HEK293T (cell line): ENCODE data around the gene ADAMTS3.

Experiments used
- CTCF ChIA-PET: fragments of 350-600 bp; formaldehyde crosslinking; extraction: SDS; loops from one replicate; lab custom pipeline; 2021; ENCODE audit warnings: antibody characterized with exemption, inconsistent platforms; lab: Yijun Ruan, JAX
- POLR2A ChIA-PET: fragments of 350-600 bp; formaldehyde crosslinking; extraction: SDS; loops from one replicate; lab custom pipeline; 2020; ENCODE audit warnings: antibody characterized with exemption, inconsistent platforms; lab: Yijun Ruan, JAX
- DNase-seq: peaks from one replicate; pipeline ENCODE4 v3.0.0; 2012; ENCODE audit warnings: mixed read lengths; ENCODE audit errors: extremely low spot score
- ARNT ChIP-seq: fragments of 450-650 bp; IDR thresholded peaks from 2 replicates; pipeline ENCODE4 v1.6.1; 2017; ENCODE audit warnings: mild to moderate bottlenecking
- BHLHE40 ChIP-seq: fragments of 450-650 bp; IDR thresholded peaks from 2 replicates; pipeline ENCODE4 v1.6.1; 2016; ENCODE audit warnings: mild to moderate bottlenecking, moderate library complexity, borderline replicate concordance
- CTBP1 ChIP-seq: fragments of 450-650 bp; IDR thresholded peaks from 2 replicates; pipeline ENCODE4 v1.6.1; 2016; ENCODE audit warnings: borderline replicate concordance
- ELF4 ChIP-seq: fragments of 450-650 bp; IDR thresholded peaks from 2 replicates; pipeline ENCODE4 v1.6.1; 2017; ENCODE audit warnings: antibody characterized with exemption
- FOXA1 ChIP-seq: fragments of 450-650 bp; IDR thresholded peaks from 2 replicates; pipeline ENCODE4 v1.6.1; 2016; ENCODE audit warnings: mild to moderate bottlenecking
- FOXK2 ChIP-seq: fragments of 450-650 bp; IDR thresholded peaks from 2 replicates; pipeline ENCODE4 v1.6.1; 2016; ENCODE audit warnings: mild to moderate bottlenecking
- FOXM1 ChIP-seq: fragments of 450-650 bp; IDR thresholded peaks from 2 replicates; pipeline ENCODE4 v1.6.1; 2017; ENCODE audit warnings: mild to moderate bottlenecking, borderline replicate concordance
- HDGF ChIP-seq: fragments of 450-650 bp; IDR thresholded peaks from 2 replicates; pipeline ENCODE4 v1.6.1; 2017; ENCODE audit warnings: antibody characterized with exemption, borderline replicate concordance
- L3MBTL2 ChIP-seq: fragments of 450-650 bp; conservative IDR thresholded peaks from 2 replicates; pipeline ENCODE4 v1.6.1; 2016; ENCODE audit warnings: mild to moderate bottlenecking
- LEF1 ChIP-seq: fragments of 450-650 bp; IDR thresholded peaks from 2 replicates; pipeline ENCODE4 v1.6.1; 2017; ENCODE audit warnings: mild to moderate bottlenecking, borderline replicate concordance
- NFRKB ChIP-seq: fragments of 450-650 bp; IDR thresholded peaks from 2 replicates; pipeline ENCODE4 v1.6.1; 2016; ENCODE audit warnings: mild to moderate bottlenecking, moderate library complexity
- SP1 ChIP-seq: fragments of 450-650 bp; IDR thresholded peaks from 2 replicates; pipeline ENCODE4 v1.6.1; 2017
- SUZ12 ChIP-seq: fragments of 450-650 bp; IDR thresholded peaks from 2 replicates; pipeline ENCODE4 v1.6.1; 2016; ENCODE audit warnings: mild to moderate bottlenecking
- TARDBP ChIP-seq: fragments of 450-650 bp; IDR thresholded peaks from 2 replicates; pipeline ENCODE4 v1.6.1; 2016
- ZNF384 ChIP-seq: fragments of 450-650 bp; IDR thresholded peaks from 2 replicates; pipeline ENCODE4 v1.6.1; 2016
- TF ChIP-seq, protein P1 (sequence below): fragments of 450-650 bp; IDR thresholded peaks from 2 replicates; pipeline ENCODE4 v1.6.1; 2016

Gene ADAMTS3

DNA sequence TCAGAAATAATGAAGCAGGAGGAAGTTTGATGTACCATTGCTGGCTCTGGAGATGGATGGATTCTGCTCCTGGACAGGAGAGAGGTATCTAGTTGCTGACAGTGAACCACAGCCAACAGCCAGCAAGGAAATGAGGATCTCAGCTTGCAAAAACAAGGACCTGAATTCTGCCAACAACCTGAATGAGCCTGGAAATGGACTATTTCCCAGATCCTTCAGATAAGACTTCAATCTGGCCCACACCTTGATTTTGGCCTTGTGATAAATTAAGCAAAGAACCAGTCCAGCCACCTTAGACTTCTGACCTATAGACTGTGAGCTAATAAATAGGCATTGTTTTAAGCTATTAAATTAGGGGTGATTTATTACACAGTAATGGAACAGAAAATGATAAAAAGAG, 220.3 kb downstream of the ADAMTS3 start:
- TF ChIP-seq HDGF, result no peak
- TF ChIP-seq TARDBP, result no peak
- TF ChIP-seq LEF1, result no peak
- no peak for TF ChIP-seq SUZ12
- TF ChIP-seq BHLHE40, result no peak
- TF ChIP-seq CTBP1, result no peak
- no peak for TF ChIP-seq SP1
- no peak for TF ChIP-seq FOXA1
- no peak for TF ChIP-seq NFRKB
- no peak for DNase-seq
- POLR2A ChIA-PET, result no interaction called here
- CTCF ChIA-PET, result no interaction called here

DNA sequence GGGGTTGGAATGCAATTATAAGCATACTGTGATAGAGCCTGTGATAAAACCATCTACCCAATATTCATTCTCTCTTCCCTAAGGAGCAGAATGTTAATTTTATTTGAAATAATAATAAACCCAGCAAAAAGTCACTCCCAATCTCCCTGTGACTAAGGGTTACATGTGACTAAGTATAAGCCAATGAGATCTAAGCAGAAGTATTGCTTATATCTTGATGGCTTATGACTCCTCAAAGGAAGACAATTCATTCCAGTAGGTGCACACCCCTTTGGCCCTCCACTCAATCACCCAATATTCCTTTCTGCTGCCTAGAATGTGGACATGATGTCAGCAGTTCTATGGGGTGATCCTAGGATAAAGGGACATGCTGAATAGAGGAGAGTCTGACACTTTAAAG, 224.6 kb downstream of the ADAMTS3 start:
- CTCF ChIA-PET, result no interaction called here
- TF ChIP-seq FOXA1 (no peak), HDGF (no peak), SP1 (no peak), L3MBTL2 (no peak), BHLHE40 (no peak), SUZ12 (no peak), TARDBP (no peak), ZNF384 (no peak), LEF1 (no peak), FOXM1 (no peak), ELF4 (no peak), FOXK2 (no peak), ARNT (no peak)
- TF ChIP-seq, protein P1, sequence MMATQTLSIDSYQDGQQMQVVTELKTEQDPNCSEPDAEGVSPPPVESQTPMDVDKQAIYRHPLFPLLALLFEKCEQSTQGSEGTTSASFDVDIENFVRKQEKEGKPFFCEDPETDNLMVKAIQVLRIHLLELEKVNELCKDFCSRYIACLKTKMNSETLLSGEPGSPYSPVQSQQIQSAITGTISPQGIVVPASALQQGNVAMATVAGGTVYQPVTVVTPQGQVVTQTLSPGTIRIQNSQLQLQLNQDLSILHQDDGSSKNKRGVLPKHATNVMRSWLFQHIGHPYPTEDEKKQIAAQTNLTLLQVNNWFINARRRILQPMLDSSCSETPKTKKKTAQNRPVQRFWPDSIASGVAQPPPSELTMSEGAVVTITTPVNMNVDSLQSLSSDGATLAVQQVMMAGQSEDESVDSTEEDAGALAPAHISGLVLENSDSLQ, result no peak
- DNase-seq, result no peak
- POLR2A ChIA-PET, result no interaction called here

DNA sequence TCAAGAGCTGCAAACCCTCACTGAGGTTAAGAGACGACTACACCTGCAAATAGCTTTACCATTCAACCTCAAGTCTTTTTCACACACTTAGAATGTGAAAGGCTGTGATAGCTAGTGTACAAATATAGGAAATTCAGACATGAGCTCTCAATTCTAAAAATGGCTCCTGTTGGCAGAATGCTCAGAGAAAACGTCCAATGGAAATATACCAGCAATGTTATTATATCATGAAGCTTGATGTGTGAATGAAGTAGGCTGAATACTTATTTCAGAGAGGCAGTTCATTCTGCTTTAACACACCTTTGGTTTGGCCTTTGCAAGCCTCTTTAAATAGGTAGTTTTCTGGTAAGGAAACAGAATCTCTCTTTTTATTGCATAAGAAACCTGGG, 227.6 kb downstream of the ADAMTS3 start:
- ChIA-PET CTCF (no interaction called here), POLR2A (no interaction called here)
- no peak for TF ChIP-seq ARNT
- DNase-seq, result no peak

DNA sequence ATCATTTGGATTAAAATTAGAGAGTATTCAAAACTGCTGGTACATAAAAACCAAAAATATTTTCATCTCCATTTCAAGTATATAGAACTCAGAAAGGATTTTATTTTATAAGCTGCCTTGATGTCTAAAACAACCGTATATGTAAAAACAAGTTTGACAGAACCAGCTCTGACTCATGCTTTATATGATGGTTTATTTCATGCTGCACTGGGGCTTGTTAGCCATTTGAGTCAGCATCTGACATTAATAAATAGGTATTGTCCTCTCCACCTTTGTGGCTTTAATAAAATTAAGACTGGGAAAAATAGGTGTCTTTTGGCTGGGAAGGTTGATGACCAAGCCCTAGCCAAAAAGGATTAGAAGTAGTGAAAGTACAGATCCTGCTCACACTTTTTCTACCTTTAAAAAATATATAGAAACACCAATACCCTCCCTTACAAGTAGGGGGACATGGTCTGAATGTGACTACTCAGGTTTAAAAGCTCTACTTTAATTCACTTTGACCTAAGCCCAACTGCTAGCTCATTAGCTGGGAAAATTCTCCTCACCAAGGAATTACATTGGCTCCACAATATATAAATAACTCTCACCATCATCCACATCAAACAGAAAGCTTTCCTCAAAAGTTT, 228.1 kb downstream of the ADAMTS3 start:
- CTCF ChIA-PET, result no interaction called here
- TF ChIP-seq LEF1, result no peak
- TF ChIP-seq ZNF384, result no peak
- TF ChIP-seq, protein P1, result no peak
- TF ChIP-seq ELF4, result no peak
- POLR2A ChIA-PET, result no interaction called here
- no peak for DNase-seq

DNA sequence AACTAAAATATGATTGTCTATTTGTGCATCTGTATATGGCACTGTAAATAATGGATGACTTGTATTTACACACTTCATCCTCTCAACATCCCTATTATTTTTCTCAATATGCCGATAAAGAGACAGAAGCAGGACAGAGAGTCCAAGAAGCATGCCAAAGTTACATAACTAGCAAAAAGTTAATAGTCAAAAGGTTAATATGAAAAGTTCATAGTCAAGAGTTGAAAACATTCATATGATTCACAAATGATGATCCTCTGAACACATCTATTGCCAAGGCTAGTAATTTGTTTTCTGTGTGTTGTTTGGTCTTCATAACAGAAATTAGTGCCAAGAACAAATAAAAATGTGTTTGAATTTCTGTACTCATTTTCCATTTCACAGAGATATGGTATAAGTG, 231.0 kb downstream of the ADAMTS3 start:
- TF ChIP-seq FOXA1, result no peak
- no peak for TF ChIP-seq CTBP1
- TF ChIP-seq, protein P1, result no peak
- no peak for TF ChIP-seq TARDBP
- no peak for TF ChIP-seq NFRKB
- TF ChIP-seq BHLHE40, result no peak
- no peak for TF ChIP-seq LEF1
- TF ChIP-seq SP1, result no peak
- TF ChIP-seq FOXM1, result no peak
- TF ChIP-seq ELF4, result no peak
- no peak for TF ChIP-seq L3MBTL2
- TF ChIP-seq ZNF384, result no peak
- no peak for TF ChIP-seq ARNT
- no peak for TF ChIP-seq FOXK2
- no peak for TF ChIP-seq SUZ12
- TF ChIP-seq HDGF, result no peak
- no peak for DNase-seq
- ChIA-PET CTCF (no interaction called here), POLR2A (no interaction called here)

DNA sequence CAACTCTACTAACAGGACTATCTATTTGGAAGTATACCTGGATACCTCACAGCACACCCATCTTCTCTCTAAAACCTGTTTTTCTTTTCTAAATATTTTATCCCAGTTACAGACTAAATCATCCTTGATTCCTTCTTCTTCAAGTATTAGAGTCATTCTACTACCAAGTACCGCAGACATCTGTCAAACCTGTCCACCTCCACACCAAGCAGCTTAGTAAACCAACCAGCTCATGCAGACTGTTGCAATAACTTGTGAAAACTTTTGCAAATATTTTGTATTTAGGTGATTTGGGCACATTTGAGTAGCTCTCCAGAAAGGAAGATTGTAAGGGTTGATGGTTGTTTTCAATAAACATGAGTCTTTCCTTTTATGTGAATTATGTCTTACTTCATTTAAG, 238.6 kb downstream of the ADAMTS3 start:
- TF ChIP-seq SP1 (no peak), BHLHE40 (no peak), NFRKB (no peak), HDGF (no peak), ELF4 (no peak)
- DNase-seq, result no peak
- POLR2A ChIA-PET, result no interaction called here
- CTCF ChIA-PET, result no interaction called here
